K562 treated with DMSO at 1 percent for 12 hours (cell line): ENCODE data around the gene FLOT1. TPM values are rescaled to one million over a fixed set of nuclear protein-coding genes. Genes with fewer than 3 reads are reported as not detected.

Experiments
- total RNA-seq: library from RNA; unstranded; fragments of 300-600 nt; gene quantifications from 2 replicates; pipeline ENCODE4 v1.2.3, GENCODE V29; 2022; ENCODE audit not compliant: insufficient read depth

Gene FLOT1
- 233 and 258 TPM in 2 replicates for total RNA-seq

GRCh38 chr6:30742316-30743098, at the start of gene FLOT1:
Gene FLOT1 (minus strand): TSS chr6:30742687. CDS start chr6:30742189, 498 bp downstream.

GRCh38 chr6:30744054-30744805, 1.7 kb upstream of the FLOT1 start, which contains the start of gene IER3:
Gene IER3 (minus strand): TSS chr6:30744547. CDS start chr6:30744518, 29 bp downstream.

GRCh38 chr6:30719791-30720737, 22.4 kb downstream of the FLOT1 start, which contains the start of gene TUBB:
Gene TUBB (plus strand): TSS chr6:30720352. CDS start chr6:30720507, 155 bp downstream.

DNA sequence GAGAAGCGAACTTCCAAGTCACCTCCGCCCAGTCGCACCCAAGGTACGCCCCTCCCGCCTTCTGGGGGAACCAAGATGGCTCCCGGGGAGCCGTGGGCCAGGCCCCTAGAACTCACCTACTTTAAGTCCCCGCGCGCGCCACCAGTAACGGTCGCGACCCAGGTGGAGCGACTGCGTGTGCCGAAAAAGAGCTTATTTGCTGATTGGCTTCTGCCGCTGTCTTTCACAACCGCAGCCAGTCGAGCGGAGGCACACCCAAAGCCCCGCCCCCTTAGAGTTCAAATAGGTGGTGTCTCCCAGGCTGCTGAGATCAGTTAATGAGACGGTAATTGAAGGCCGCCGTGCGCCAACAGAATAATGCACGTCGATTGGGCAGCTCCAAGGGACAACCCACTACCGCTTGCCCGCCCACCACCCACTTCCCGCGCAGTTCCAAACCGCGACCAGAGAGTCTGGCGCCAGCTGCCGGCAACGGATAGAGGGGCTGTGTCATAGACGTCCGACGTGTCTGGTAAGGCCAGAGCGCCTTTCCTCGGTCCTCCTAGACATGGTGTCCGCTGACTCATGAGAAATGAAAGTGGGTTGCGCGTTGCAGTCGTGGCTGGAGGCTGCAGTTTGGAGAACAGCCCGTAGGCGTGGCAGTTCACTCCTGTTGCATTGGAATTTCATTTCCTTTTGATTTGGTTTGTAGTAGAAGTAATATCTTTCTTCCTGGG, 25.2 kb downstream of the FLOT1 start, which contains the start of gene MDC1:
MDC1 (minus strand) TSS at position 153 of the 716 bp plus-strand sequence. CDS start 2,106 bp downstream, outside the sequence.

DNA sequence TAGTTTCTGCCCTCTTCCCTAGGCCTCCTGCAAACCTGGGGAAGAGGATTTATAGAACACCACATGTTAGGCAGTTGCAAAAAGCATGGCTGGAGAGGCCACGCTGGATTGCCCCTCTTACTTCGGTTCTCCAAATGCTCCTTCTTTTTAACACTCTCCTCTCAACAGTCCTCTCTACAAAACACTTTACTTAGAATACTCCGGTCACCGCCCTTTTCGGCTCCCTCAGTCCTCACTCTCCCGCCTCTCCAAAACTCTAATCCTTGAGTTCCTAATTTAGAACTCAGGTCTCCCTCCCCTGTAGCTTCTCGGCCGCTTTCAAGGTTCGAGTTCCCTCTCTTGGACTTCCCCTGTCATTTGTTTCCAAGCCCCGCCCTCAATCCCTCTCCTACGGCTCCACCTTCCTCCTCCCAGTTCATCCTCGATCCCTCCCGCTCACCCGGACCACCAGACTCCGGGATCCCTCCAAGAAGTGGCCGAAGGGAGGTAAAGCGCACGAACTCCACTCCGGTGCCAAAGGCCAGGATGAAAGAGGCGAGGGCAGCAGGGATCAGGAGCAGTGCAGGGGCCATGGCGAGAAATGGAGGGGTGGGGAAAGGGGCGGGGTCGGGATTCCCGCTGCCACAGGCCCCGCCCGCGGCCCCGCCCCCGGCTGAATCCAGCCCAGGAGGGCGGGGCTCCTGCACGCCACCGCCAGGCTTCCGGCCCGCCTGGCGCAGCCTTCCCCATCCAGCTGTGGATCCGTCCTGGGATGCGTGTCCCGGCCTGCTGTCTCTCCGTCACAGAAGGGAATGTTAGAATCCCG, 51.9 kb downstream of the FLOT1 start, which contains the start of gene NRM:
NRM (minus strand) TSS at position 582 of the 805 bp plus-strand sequence; CDS start at position 572, 10 bp downstream.

GRCh38 chr6:30686009-30686907, 56.2 kb downstream of the FLOT1 start, which contains the start of gene PPP1R18:
Gene PPP1R18 (minus strand): TSS chr6:30686645. CDS start chr6:30686018, 627 bp downstream.

Other genes starting within 250 kb of the FLOT1 start
- gene GNL1, start 186.2 kb downstream of the FLOT1 start, total RNA-seq, result 59.1 and 61.6 TPM in 2 replicates
- gene PRR3, start 185.4 kb downstream of the FLOT1 start, total RNA-seq, result 10.6 and 17.7 TPM in 2 replicates
- gene ABCF1, start 171.2 kb downstream of the FLOT1 start, total RNA-seq, result 65.0 and 94.3 TPM in 2 replicates
- 9.8 and 27.8 TPM in 2 replicates for gene PPP1R10, start 125.4 kb downstream of the FLOT1 start, total RNA-seq
- 93.5 and 96.4 TPM in 2 replicates for gene MRPS18B, start 124.8 kb downstream of the FLOT1 start, total RNA-seq
- 2.0 and 4.3 TPM in 2 replicates for gene ATAT1, start 115.8 kb downstream of the FLOT1 start, total RNA-seq
- gene C6orf136, start 95.6 kb downstream of the FLOT1 start, total RNA-seq, result 34.0 and 38.3 TPM in 2 replicates
- gene DHX16, start 69.7 kb downstream of the FLOT1 start, total RNA-seq, result 39.0 and 61.2 TPM in 2 replicates
- 94.1 and 132 TPM in 2 replicates for gene PPP1R18, start 56.0 kb downstream of the FLOT1 start, total RNA-seq
- 26.0 and 32.4 TPM in 2 replicates for gene NRM, start 51.7 kb downstream of the FLOT1 start, total RNA-seq
- 37.9 and 97.2 TPM in 2 replicates for gene MDC1, start 25.4 kb downstream of the FLOT1 start, total RNA-seq
- gene TUBB, start 22.3 kb downstream of the FLOT1 start, total RNA-seq, result 976 and 1,602 TPM in 2 replicates
- 157 and 175 TPM in 2 replicates for gene IER3, start 1.9 kb upstream of the FLOT1 start, total RNA-seq
- gene DDR1, start 141.8 kb upstream of the FLOT1 start, total RNA-seq, result 35.9 and 63.9 TPM in 2 replicates
- gene GTF2H4, start 165.5 kb upstream of the FLOT1 start, total RNA-seq, result 39.6 and 47.7 TPM in 2 replicates
- 27.0 and 53.9 TPM in 2 replicates for gene VARS2, start 171.6 kb upstream of the FLOT1 start, total RNA-seq
- not detected in 2 replicates for gene SFTA2, start 189.5 kb upstream of the FLOT1 start, total RNA-seq
- not detected in 2 replicates for gene MUCL3, start 198.3 kb upstream of the FLOT1 start, total RNA-seq
- gene MUC21, start 241.0 kb upstream of the FLOT1 start, total RNA-seq, result not detected in 2 replicates